HL-60 (cell line): ENCODE measurements around the gene NRCAM.

Experiments used
- GABPA ChIP-seq: IDR thresholded peaks from 2 replicates; pipeline ENCODE4 v1.6.1; 2012; ENCODE audit warnings: low read depth
- POLR2AphosphoS5 ChIP-seq: IDR thresholded peaks from 2 replicates; pipeline ENCODE4 v1.6.1; 2012; ENCODE audit warnings: low read depth
- TF ChIP-seq, protein P1 (sequence below): IDR thresholded peaks from one replicate; pipeline ENCODE4 v1.5.1; 2011; ENCODE audit warnings: low read length, control low read depth, inconsistent platforms; ENCODE audit not compliant: insufficient read depth
- TF ChIP-seq, protein P2 (sequence below): IDR thresholded peaks from 2 replicates; pipeline ENCODE4 v1.6.1; 2012; ENCODE audit warnings: low read depth; ENCODE audit not compliant: insufficient replicate concordance

DNA sequence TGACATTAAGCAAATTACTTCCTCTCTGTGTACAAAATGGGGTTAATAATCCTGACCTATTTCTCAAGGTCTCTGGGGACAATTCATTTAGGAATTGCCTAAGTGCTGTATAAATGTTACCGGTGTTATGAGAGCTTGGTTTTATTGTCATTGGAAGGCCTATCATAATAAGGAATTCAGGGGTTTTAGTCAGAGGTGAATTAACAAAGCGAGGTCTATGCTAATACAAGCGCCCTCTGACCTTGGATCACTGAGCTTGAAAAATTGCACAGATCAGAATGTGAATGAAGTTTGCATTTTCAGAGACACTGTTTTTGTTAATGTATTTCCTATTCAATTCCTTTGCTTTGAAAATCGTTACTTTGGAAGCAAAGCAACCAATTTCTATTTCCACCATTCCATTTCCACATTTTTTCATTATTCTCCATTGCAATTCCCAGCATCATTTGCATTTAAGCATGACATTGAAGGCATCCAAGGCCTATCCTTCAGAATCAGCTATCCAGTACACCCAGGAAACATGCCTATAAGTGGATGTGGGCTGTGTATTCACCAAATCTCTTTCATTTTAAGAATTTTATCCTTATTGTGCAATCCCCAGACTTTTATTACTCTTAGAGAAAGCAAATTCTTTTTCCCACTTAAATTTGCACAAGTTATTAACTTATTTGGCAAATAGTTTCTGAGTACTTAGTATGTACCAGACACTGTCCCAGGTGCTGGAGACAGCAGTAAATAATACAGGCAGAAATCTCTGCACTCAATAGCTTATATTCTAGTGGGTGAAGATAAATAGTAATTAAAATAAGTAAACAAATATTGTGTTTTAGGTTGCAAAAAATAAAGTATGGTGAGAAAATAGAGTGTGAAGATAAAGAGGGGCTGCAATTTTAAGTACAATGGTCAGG is 133.1 kb downstream of the NRCAM start:
- TF ChIP-seq, protein P1, sequence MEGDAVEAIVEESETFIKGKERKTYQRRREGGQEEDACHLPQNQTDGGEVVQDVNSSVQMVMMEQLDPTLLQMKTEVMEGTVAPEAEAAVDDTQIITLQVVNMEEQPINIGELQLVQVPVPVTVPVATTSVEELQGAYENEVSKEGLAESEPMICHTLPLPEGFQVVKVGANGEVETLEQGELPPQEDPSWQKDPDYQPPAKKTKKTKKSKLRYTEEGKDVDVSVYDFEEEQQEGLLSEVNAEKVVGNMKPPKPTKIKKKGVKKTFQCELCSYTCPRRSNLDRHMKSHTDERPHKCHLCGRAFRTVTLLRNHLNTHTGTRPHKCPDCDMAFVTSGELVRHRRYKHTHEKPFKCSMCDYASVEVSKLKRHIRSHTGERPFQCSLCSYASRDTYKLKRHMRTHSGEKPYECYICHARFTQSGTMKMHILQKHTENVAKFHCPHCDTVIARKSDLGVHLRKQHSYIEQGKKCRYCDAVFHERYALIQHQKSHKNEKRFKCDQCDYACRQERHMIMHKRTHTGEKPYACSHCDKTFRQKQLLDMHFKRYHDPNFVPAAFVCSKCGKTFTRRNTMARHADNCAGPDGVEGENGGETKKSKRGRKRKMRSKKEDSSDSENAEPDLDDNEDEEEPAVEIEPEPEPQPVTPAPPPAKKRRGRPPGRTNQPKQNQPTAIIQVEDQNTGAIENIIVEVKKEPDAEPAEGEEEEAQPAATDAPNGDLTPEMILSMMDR: no peak
- TF ChIP-seq POLR2AphosphoS5 (no peak), GABPA (no peak)
- TF ChIP-seq, protein P2, sequence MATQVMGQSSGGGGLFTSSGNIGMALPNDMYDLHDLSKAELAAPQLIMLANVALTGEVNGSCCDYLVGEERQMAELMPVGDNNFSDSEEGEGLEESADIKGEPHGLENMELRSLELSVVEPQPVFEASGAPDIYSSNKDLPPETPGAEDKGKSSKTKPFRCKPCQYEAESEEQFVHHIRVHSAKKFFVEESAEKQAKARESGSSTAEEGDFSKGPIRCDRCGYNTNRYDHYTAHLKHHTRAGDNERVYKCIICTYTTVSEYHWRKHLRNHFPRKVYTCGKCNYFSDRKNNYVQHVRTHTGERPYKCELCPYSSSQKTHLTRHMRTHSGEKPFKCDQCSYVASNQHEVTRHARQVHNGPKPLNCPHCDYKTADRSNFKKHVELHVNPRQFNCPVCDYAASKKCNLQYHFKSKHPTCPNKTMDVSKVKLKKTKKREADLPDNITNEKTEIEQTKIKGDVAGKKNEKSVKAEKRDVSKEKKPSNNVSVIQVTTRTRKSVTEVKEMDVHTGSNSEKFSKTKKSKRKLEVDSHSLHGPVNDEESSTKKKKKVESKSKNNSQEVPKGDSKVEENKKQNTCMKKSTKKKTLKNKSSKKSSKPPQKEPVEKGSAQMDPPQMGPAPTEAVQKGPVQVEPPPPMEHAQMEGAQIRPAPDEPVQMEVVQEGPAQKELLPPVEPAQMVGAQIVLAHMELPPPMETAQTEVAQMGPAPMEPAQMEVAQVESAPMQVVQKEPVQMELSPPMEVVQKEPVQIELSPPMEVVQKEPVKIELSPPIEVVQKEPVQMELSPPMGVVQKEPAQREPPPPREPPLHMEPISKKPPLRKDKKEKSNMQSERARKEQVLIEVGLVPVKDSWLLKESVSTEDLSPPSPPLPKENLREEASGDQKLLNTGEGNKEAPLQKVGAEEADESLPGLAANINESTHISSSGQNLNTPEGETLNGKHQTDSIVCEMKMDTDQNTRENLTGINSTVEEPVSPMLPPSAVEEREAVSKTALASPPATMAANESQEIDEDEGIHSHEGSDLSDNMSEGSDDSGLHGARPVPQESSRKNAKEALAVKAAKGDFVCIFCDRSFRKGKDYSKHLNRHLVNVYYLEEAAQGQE: peak; percentile 53
